Heart left ventricle (tissue), 16 donors: ENCODE data around the gene HSF4. TPM values are rescaled to one million over a fixed set of nuclear protein-coding genes. Genes with fewer than 3 reads are reported as not detected.

Experiments used
- ATAC-seq, 4 donors: fragments of 200-7000 bp; cut with Tn5 transposase; one replicate each; pipeline ENCODE4 v1.9.1; 2020 to 2022; ENCODE audit warnings: moderate library complexity in 4 of 4, mild to moderate bottlenecking in 3 of 4, moderate number of reproducible peaks in 1 of 4
- DNase-seq, 5 donors: peaks; one replicate each; pipeline ENCODE4 v3.0.0-alpha.2; 2020
- H3K27ac ChIP-seq, 12 donors: fragments of 200-600 bp; sonication (generic) in 4 of 12; one replicate each; pipeline versions ENCODE4 v1.5.0 to v1.8.0; 2016 to 2022; ENCODE audit warnings: mild to moderate bottlenecking in 2 of 12
- H3K27me3 ChIP-seq, 9 donors: fragments of 200-600 bp; sonication (generic) in 2 of 9; one replicate each; pipeline versions ENCODE4 v1.5.1 to v1.8.0; 2016 to 2022; ENCODE audit warnings: mild to moderate bottlenecking in 3 of 9
- H3K36me3 ChIP-seq, 9 donors: fragments of 200-600 bp; sonication (generic) in 2 of 9; one replicate each; pipeline versions ENCODE4 v1.5.0 to v1.8.0; 2018 to 2022; ENCODE audit warnings: mild to moderate bottlenecking in 2 of 9
- H3K4me1 ChIP-seq, 12 donors: fragments of 200-600 bp; sonication (generic) in 4 of 12; one replicate each; pipeline versions ENCODE4 v1.5.0 to v1.8.0; 2016 to 2022; ENCODE audit warnings: mild to moderate bottlenecking in 3 of 12
- H3K4me3 ChIP-seq, 12 donors: fragments of 200-600 bp; sonication (generic) in 4 of 12; one replicate each; pipeline versions ENCODE4 v1.5.0 to v1.8.0; 2017 to 2022; ENCODE audit warnings: mild to moderate bottlenecking in 9 of 12, moderate library complexity in 4 of 12
- H3K9me3 ChIP-seq, 12 donors: fragments of 200-600 bp; sonication (generic) in 4 of 12; one replicate each; pipeline versions ENCODE4 v1.5.0 to v1.8.0; 2016 to 2022; ENCODE audit warnings: mild to moderate bottlenecking in 1 of 12
- POLR2A ChIP-seq, 2 donors: fragments of 450-650 bp; IDR thresholded peaks; one replicate each; pipeline ENCODE4 v1.6.1; 2017; ENCODE audit warnings: antibody characterized with exemption in 2 of 2, mild to moderate bottlenecking in 2 of 2, moderate library complexity in 2 of 2
- WGBS, 4 donors: extraction: QIAGEN DNeasy Blood & Tissue Kit in 2 of 4; methylation state at CpG; one replicate each; pipeline versions ENCODE4 v1.1.5 to v1.1.7; 2013 to 2018; 5-methylcytosine and 5-hydroxymethylcytosine counted together
- intact Hi-C, 10 donors: fragments of 100-400 bp; cut with DNase I; formaldehyde crosslinking; loops; one replicate each; pipeline versions ENCODE4 v1.11.1 to v1.14.2; 2022
- polyA plus RNA-seq, 2 donors: library from polyadenylated mRNA; stranded (reverse); fragments of 200-250 nt; gene quantifications; one replicate each; pipeline ENCODE4 v1.2.3, GENCODE V29; 2013
- total RNA-seq, 9 donors: library from RNA; depleted of rRNA in 2 of 9; stranded (reverse); fragments of >200 nt in 2 of 9; fragmentation: NEBNext Ultra II Directional in 3 of 9; extraction: Animal tissue kit (Norgen Biotek cat#: 25700) in 3 of 9; gene quantifications; one replicate each; pipeline versions ENCODE4 v1.1.0 to v1.2.4, GENCODE V29; 2016 to 2023
- TF ChIP-seq, protein P1 (sequence below), 12 donors: fragments of 200-600 bp; sonication (generic) in 4 of 12; IDR thresholded peaks; one replicate each; pipeline versions ENCODE4 v1.5.0 to v1.8.0; 2018 to 2022; ENCODE audit warnings: antibody characterized with exemption in 12 of 12, mild to moderate bottlenecking in 5 of 12
- donor health status: ischemic (EF 13 %, LVEDD 7.1; RV severe dilation, severe dysfunction).
- donor health status: healthy with polysubstance abuse.
- donor health status: DM: no; HTN: yes; CAD: no.
- donor health status: DM: no; HTN: no; CAD: no.
- donor health status: ischemic (EF 25% LVEDD 6.9; RV normal size, moderate dysfunction).
- donor health status: ischemic (EF 25% LVEDD 5.7; RV mildly dilated, moderate dysfunction).
- donor health status: healthy.
- donor health status: DM: yes; HTN: yes; CAD: no.
- donor health status: ischemic (EF 35%, LVEDD 5.7; RV mildly dilated, moderate dysfunction).
- donor health status: nonischemic (EF 11% LVEDD 7.7; RV severe dilation, severe dysfunction).
- donor health status: DM: yes; HTN: yes; CAD: no.
- donor health status: PGD.
- donor health status: ischemic (EF 29% LVEDD 5.4; RV normal size, mild dysfunction).
- donor health status: nonischemic (EF 23%, LVEDD 6.1; RV moderate dilation, normal function).

HSF4 gene
- total and polyA plus RNA-seq, 11 donors: 5.9 to 62.5 (median 35.4) TPM

GRCh38 chr16:67149276-67150046 is 15.1 kb upstream of the HSF4 start:
- Histone ChIP-seq H3K27ac (peak overlapping the region in 5 of 12 donors; percentile 81 to 93 (median 88)), H3K27me3 (peaks cover 0 to 17% (median 0%) of the 10 kb centered on the region in 9 donors), H3K9me3 (no peaks in the 10 kb centered on the region), H3K4me3 (peak overlapping the region in 5 of 12 donors; percentile 63 to 75 (median 69)), H3K4me1 (peaks cover 0 to 16% (median 8%) of the 10 kb centered on the region in 12 donors), H3K36me3 (peaks cover 0 to 49% (median 39%) of the 10 kb centered on the region in 9 donors)
- TF ChIP-seq, protein P1, sequence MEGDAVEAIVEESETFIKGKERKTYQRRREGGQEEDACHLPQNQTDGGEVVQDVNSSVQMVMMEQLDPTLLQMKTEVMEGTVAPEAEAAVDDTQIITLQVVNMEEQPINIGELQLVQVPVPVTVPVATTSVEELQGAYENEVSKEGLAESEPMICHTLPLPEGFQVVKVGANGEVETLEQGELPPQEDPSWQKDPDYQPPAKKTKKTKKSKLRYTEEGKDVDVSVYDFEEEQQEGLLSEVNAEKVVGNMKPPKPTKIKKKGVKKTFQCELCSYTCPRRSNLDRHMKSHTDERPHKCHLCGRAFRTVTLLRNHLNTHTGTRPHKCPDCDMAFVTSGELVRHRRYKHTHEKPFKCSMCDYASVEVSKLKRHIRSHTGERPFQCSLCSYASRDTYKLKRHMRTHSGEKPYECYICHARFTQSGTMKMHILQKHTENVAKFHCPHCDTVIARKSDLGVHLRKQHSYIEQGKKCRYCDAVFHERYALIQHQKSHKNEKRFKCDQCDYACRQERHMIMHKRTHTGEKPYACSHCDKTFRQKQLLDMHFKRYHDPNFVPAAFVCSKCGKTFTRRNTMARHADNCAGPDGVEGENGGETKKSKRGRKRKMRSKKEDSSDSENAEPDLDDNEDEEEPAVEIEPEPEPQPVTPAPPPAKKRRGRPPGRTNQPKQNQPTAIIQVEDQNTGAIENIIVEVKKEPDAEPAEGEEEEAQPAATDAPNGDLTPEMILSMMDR (IDR thresholded peaks at IDR 0.05): no peak
- no peak for TF ChIP-seq POLR2A (IDR thresholded peaks at IDR 0.05)
- intact Hi-C loops: loop anchor here in 5 of 10 donors (2.0 to 10.0 kb wide), 3 partner anchors 135 to 255 kb away; no protein-coding TSS in a partner anchor
- no peak for DNase-seq
- WGBS, 4 donors: 61 to 77% (median 71%) methylated on average over 59 to 77 of the region's 77 CpGs
- no peak for ATAC-seq

GRCh38 chr16:67150047-67150832 is 14.3 kb upstream of the HSF4 start:
- Histone ChIP-seq H3K36me3 (peaks cover 0 to 41% (median 32%) of the 10 kb centered on the region in 9 donors), H3K4me1 (peaks cover 0 to 24% (median 13%) of the 10 kb centered on the region in 12 donors), H3K9me3 (no peaks in the 10 kb centered on the region), H3K27me3 (peaks cover 0 to 17% (median 0%) of the 10 kb centered on the region in 9 donors), H3K4me3 (peak overlapping the region; percentile 27 to 75 (median 64)), H3K27ac (peak overlapping the region; percentile 30 to 93 (median 83))
- 7 to 16% (median 8%) methylated on average over 10 to 94 of the region's 94 CpGs for WGBS, 4 donors
- DNase-seq (peak in 3 of 5 donors; percentile 62 to 83 (median 75)), ATAC-seq (peak; percentile 19 to 77 (median 52))
- TF ChIP-seq POLR2A (IDR thresholded peaks at IDR 0.05): no peak
- TF ChIP-seq, protein P1 (IDR thresholded peaks at IDR 0.05): peak in 4 of 12 donors; percentile 7 to 25 (median 12)
- intact Hi-C loops: loop anchor here in 5 of 10 donors (2.0 to 10.0 kb wide), 3 partner anchors 135 to 255 kb away; no protein-coding TSS in a partner anchor

- TF ChIP-seq, protein P1 (IDR thresholded peaks at IDR 0.05): no peak
- no peak for TF ChIP-seq POLR2A (IDR thresholded peaks at IDR 0.05)
- H3K4me3 ChIP-seq: peak within 1 kb of the TSS; percentile 27 to 75 (median 64)
- peaks cover 0 to 17% (median 0%) of the 10 kb centered on the region in 9 donors for H3K27me3 ChIP-seq
- ATAC-seq: peak; percentile 77 to 92 (median 81)
- 1% methylated on average over 10 to 34 of the region's 34 CpGs for WGBS, 4 donors
- peak; percentile 84 to 87 (median 84) for DNase-seq
- no peaks in the 10 kb centered on the region for H3K9me3 ChIP-seq
- peaks cover 0 to 30% (median 16%) of the 10 kb centered on the region in 12 donors for H3K4me1 ChIP-seq
- H3K27ac ChIP-seq: peak within 1 kb of the TSS; percentile 30 to 93 (median 83)
- H3K36me3 ChIP-seq: peaks cover 0 to 34% (median 25%) of the 10 kb centered on the region in 9 donors
- intact Hi-C loops: loop anchor here in 5 of 10 donors (2.0 to 10.0 kb wide), 3 partner anchors 136 to 256 kb away; no protein-coding TSS in a partner anchor
Observed at GRCh38 chr16:67150833-67151396, 13.6 kb upstream of the HSF4 start, which contains the start of gene B3GNT9. Gene B3GNT9 (minus strand): TSS chr16:67150998. CDS start chr16:67150485, 513 bp downstream.
